K562 (cell line): Measurements from ENCODE around the gene OR2T11.

ENCODE experiments used
- CXXC5 ChIP-seq: fragments of 250-450 bp; sonication (Bioruptor Pico); IDR thresholded peaks from 2 replicates; pipeline ENCODE4 v1.8.0; 2022; ENCODE audit warnings: inconsistent platforms, mild to moderate bottlenecking, moderate library complexity
- TF ChIP-seq, protein P1 (sequence below), 3 experiments: IDR thresholded peaks in 2 of 3; conservative IDR thresholded peaks in 1 of 3; 2 replicates each; pipeline ENCODE4 v1.5.1; 2011 to 2012; ENCODE audit warnings: low read length in 3 of 3, mild to moderate bottlenecking in 3 of 3, control low read depth in 2 of 3, improper control_type of control experiment in 1 of 3, inconsistent platforms in 1 of 3, low read depth in 1 of 3, mixed read lengths in 1 of 3, moderate library complexity in 1 of 3; ENCODE audit not compliant: insufficient read depth in 2 of 3
- TF ChIP-seq, protein P2 (sequence below), 2 experiments: fragments of 450-650 bp in 1 of 2; sonication (generic) in 1 of 2; formaldehyde crosslinking in 1 of 2; IDR thresholded peaks; 2 replicates each; pipeline versions ENCODE4 v1.7.1 to v1.9.0; 2016 to 2022; ENCODE audit warnings: inconsistent platforms in 1 of 2, mild to moderate bottlenecking in 1 of 2, missing genetic modification reagents in 1 of 2

DNA sequence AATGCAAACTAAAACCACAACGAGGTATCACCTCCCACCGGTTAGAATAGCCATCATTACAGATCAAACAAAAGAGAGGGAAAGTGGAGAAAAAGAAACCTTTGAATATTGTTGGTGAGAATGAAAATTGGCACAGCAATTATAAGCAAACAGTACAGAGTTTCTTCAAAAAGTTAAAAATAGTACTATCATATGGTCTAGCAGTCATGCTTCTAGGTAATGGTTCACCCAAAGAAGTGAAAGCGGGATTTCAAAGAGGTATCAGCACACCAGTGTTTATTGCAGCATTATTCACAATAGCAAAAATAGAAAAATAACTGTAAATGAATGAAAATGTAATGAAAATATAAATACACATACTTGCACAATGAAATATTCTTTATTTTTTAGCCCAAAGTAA lies 45.6 kb downstream of the OR2T11 start:
- TF ChIP-seq, protein P1, sequence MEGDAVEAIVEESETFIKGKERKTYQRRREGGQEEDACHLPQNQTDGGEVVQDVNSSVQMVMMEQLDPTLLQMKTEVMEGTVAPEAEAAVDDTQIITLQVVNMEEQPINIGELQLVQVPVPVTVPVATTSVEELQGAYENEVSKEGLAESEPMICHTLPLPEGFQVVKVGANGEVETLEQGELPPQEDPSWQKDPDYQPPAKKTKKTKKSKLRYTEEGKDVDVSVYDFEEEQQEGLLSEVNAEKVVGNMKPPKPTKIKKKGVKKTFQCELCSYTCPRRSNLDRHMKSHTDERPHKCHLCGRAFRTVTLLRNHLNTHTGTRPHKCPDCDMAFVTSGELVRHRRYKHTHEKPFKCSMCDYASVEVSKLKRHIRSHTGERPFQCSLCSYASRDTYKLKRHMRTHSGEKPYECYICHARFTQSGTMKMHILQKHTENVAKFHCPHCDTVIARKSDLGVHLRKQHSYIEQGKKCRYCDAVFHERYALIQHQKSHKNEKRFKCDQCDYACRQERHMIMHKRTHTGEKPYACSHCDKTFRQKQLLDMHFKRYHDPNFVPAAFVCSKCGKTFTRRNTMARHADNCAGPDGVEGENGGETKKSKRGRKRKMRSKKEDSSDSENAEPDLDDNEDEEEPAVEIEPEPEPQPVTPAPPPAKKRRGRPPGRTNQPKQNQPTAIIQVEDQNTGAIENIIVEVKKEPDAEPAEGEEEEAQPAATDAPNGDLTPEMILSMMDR (IDR thresholded peaks at IDR 0.05 in 2 of 3, conservative IDR thresholded peaks at IDR 0.05 in 1 of 3; ENCODE audit: insufficient read depth in 2 of 3, low read depth in 1 of 3, low read length in 3 of 3), result no peak
- TF ChIP-seq CXXC5 (CRISPR knock-in tag), result no peak
- TF ChIP-seq, protein P2, sequence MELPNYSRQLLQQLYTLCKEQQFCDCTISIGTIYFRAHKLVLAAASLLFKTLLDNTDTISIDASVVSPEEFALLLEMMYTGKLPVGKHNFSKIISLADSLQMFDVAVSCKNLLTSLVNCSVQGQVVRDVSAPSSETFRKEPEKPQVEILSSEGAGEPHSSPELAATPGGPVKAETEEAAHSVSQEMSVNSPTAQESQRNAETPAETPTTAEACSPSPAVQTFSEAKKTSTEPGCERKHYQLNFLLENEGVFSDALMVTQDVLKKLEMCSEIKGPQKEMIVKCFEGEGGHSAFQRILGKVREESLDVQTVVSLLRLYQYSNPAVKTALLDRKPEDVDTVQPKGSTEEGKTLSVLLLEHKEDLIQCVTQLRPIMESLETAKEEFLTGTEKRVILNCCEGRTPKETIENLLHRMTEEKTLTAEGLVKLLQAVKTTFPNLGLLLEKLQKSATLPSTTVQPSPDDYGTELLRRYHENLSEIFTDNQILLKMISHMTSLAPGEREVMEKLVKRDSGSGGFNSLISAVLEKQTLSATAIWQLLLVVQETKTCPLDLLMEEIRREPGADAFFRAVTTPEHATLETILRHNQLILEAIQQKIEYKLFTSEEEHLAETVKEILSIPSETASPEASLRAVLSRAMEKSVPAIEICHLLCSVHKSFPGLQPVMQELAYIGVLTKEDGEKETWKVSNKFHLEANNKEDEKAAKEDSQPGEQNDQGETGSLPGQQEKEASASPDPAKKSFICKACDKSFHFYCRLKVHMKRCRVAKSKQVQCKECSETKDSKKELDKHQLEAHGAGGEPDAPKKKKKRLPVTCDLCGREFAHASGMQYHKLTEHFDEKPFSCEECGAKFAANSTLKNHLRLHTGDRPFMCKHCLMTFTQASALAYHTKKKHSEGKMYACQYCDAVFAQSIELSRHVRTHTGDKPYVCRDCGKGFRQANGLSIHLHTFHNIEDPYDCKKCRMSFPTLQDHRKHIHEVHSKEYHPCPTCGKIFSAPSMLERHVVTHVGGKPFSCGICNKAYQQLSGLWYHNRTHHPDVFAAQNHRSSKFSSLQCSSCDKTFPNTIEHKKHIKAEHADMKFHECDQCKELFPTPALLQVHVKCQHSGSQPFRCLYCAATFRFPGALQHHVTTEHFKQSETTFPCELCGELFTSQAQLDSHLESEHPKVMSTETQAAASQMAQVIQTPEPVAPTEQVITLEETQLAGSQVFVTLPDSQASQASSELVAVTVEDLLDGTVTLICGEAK (IDR thresholded peaks at IDR 0.05), result no peak
- TF ChIP-seq, protein P2 (CRISPR knock-in tag; IDR thresholded peaks at IDR 0.05), result no peak
